ENCODE results near the gene COMMD1.

DNA sequence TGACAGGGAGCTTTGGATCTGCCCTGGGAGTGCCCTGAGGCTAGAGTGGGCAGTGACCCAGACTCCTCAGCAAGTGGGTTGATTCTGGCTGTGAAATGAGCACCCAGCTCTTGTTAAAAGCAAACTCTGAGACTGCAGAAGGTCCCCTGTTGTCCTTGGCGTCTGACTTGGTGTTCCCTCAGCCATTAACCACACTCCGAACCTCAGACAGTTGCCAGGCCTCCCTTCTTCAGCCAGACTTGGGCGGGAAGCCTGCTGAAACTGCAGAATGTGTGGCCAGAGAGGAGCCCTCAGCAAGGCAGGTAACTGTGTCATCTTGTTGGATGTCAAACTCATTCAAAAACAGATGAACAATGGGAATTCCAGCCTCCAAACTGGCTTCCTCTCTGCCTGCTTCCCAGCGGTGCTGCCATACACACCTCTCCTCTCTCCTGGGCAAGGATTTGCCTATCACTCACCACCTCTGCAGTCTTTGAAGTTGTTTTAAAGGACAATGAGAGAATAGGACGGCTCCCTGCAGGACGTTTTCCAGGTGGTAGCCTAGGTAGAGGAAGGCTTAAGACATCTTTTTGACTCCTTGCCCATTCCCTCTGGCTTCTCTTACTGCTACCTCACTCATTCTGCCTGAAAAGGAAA is 251.5 kb downstream of the COMMD1 start:
- TF ChIP-seq, protein P1, sequence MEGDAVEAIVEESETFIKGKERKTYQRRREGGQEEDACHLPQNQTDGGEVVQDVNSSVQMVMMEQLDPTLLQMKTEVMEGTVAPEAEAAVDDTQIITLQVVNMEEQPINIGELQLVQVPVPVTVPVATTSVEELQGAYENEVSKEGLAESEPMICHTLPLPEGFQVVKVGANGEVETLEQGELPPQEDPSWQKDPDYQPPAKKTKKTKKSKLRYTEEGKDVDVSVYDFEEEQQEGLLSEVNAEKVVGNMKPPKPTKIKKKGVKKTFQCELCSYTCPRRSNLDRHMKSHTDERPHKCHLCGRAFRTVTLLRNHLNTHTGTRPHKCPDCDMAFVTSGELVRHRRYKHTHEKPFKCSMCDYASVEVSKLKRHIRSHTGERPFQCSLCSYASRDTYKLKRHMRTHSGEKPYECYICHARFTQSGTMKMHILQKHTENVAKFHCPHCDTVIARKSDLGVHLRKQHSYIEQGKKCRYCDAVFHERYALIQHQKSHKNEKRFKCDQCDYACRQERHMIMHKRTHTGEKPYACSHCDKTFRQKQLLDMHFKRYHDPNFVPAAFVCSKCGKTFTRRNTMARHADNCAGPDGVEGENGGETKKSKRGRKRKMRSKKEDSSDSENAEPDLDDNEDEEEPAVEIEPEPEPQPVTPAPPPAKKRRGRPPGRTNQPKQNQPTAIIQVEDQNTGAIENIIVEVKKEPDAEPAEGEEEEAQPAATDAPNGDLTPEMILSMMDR (IDR thresholded peaks at IDR 0.05) = no peak
- no peak for TF ChIP-seq POLR2A (IDR thresholded peaks at IDR 0.05)
